GM12801 (cell line): Measurements from ENCODE around the gene IGFBP3.

Source experiments
- CTCF ChIP-seq: IDR thresholded peaks from one replicate; pipeline ENCODE4 v1.5.1; 2011; ENCODE audit warnings: control low read depth; ENCODE audit not compliant: insufficient read length; ENCODE audit errors: extremely low read depth

Gene IGFBP3

GRCh38 chr7:45890902-45891461 lies 30.1 kb downstream of the IGFBP3 start:
- TF ChIP-seq CTCF, result no peak

GRCh38 chr7:45890125-45890901 lies 30.8 kb downstream of the IGFBP3 start:
- TF ChIP-seq CTCF, result no peak

GRCh38 chr7:45889367-45890067 lies 31.6 kb downstream of the IGFBP3 start:
- no peak for TF ChIP-seq CTCF

GRCh38 chr7:45888993-45889366 lies 32.1 kb downstream of the IGFBP3 start:
- TF ChIP-seq CTCF, result no peak

- TF ChIP-seq CTCF, result no peak
Measured at GRCh38 chr7:45888185-45888992, 32.7 kb downstream of the IGFBP3 start, which contains the start of gene IGFBP1. Gene IGFBP1, plus strand, starts transcription at chr7:45888488. Its CDS starts 165 bp downstream, at chr7:45888653.

- TF ChIP-seq CTCF, result no peak
Measured at GRCh38 chr7:45886931-45887667, 34.0 kb downstream of the IGFBP3 start.
